Measurements from ENCODE around the gene ANKRD16. TPM values are rescaled to one million over a fixed set of nuclear protein-coding genes. Genes with fewer than 3 reads are reported as not detected.
A peak's percentile ranks its signal among the peaks of the same experiment; 100 is the strongest.

The ANKRD16 gene
- total and polyA plus RNA-seq, 2 of the 13 experiments (the other 11 are each of a cell fraction or from before 2014, with no cell fraction given): 8.0 to 11.4 TPM

DNA sequence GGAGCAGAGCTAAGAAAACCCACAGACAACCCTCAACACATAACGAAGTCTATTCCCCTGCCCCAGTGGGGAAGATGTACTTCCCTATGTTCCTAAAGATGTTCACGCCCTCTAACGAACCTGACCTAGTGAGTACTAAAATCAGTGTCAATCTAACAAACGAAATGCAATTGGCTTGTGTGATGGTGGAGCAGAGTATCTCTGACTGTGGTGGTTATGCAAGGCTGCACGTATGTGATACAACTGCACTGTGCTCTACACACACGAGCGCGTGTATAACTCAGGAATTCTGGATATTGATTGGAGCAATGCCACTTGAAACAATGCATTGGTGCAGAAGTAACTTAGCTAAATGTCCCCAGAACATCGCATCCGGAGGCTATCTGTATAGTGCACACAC is 1.3 kb downstream of the ANKRD16 start:
- DNase-seq (ENCODE audit: low spot score) (peak; percentile 60), FAIRE-seq (peak; percentile 46), ATAC-seq (peak; percentile 47)
- no TSS peak for BruUV-seq (replicated peaks)
- WGBS (ENCODE audit: low lambda C conversion rate): 21% methylated on average over 7 of the region's 10 CpGs
- intact Hi-C loops (cut with micrococcal nuclease; ENCODE audit: unreplicated experiment) (loop anchor here (5.0 kb wide), 2 partner anchors 76 to 206 kb away; partner anchors contain the start of genes GDI2 and TASOR2), in situ Hi-C loops (cut with HindIII; ENCODE audit: extremely low pct_ligation_motif_present, low pct_unique_long_range_greater_than_20kb) (no loop called here)
- Histone ChIP-seq H3K9me3 (ENCODE audit: low read length) (no peaks in the 10 kb centered on the region), H2AFZ (ENCODE audit: low read length) (peak overlapping the region; percentile 1), H3K79me2 (ENCODE audit: insufficient read depth, low read length) (peaks cover 49% of the 10 kb centered on the region), H3K27me3 (ENCODE audit: control insufficient read depth in 1 of 2, insufficient read depth in 2 of 2, low read length in 2 of 2) (no peaks in the 10 kb centered on the region; a peak in 1 of 5 replicates), H3K4me1 (ENCODE audit: insufficient read depth, low read length) (peaks cover 54% of the 10 kb centered on the region), H3K9ac (ENCODE audit: insufficient read depth, low read depth, low read length) (peak overlapping the region; percentile 93), H3K4me3 (replicated peaks in 1 of 3; ENCODE audit: insufficient read depth in 1 of 3, low read depth in 2 of 3, low read length in 3 of 3) (peak overlapping the region; percentile 77 to 86 (median 79)), H3K4me2 (ENCODE audit: low read depth, low read length) (peak overlapping the region; percentile 88), H3K27ac (ENCODE audit: extremely low read length, insufficient read depth, low read length) (peak overlapping the region; percentile 84), H3K36me3 (replicated peaks in 1 of 2; ENCODE audit: control insufficient read depth in 1 of 2, insufficient read depth in 2 of 2, low read length in 2 of 2) (peaks cover 6 to 20% of the 10 kb centered on the region in 2 experiments; a peak in 3 of 5 replicates), H4K20me1 (ENCODE audit: insufficient read depth, low read length) (peaks cover 8% of the 10 kb centered on the region)
- ChIA-PET CTCF (ENCODE audit: low intra/inter-chr PET ratio, low total read pairs) (no interaction called here), POLR2A (interaction anchor here (1.1 to 2.9 kb wide), 6 partner anchors 14 to 197 kb away, joined by 3 to 28 read pairs (median 5); partner anchors contain the start of gene GDI2)
- TF ChIP-seq DPF2 (CRISPR knock-in tag; IDR thresholded peaks at IDR 0.05; ENCODE audit: borderline replicate concordance, low read depth): no peak
- TF ChIP-seq ZNF30 (CRISPR knock-in tag; IDR thresholded peaks at IDR 0.05): no peak
- TF ChIP-seq, protein P1, sequence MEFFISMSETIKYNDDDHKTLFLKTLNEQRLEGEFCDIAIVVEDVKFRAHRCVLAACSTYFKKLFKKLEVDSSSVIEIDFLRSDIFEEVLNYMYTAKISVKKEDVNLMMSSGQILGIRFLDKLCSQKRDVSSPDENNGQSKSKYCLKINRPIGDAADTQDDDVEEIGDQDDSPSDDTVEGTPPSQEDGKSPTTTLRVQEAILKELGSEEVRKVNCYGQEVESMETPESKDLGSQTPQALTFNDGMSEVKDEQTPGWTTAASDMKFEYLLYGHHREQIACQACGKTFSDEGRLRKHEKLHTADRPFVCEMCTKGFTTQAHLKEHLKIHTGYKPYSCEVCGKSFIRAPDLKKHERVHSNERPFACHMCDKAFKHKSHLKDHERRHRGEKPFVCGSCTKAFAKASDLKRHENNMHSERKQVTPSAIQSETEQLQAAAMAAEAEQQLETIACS (CRISPR knock-in tag; IDR thresholded peaks at IDR 0.05): no peak
- no peak for TF ChIP-seq ZNF224 (CRISPR knock-in tag; IDR thresholded peaks at IDR 0.05)
- peak; percentile 24; the same call in 1 of the 2 replicates for TF ChIP-seq CREM (IDR thresholded peaks at IDR 0.05)
- TF ChIP-seq CREM (CRISPR knock-in tag; IDR thresholded peaks at IDR 0.05): no peak
- no peak for TF ChIP-seq ZNF232 (CRISPR knock-in tag; IDR thresholded peaks at IDR 0.05; ENCODE audit: borderline replicate concordance)
- TF ChIP-seq MED1 (CRISPR knock-in tag; IDR thresholded peaks at IDR 0.05): no peak
- no peak for TF ChIP-seq CBX2 (IDR thresholded peaks at IDR 0.05; ENCODE audit: low read depth, low read length)
- TF ChIP-seq CBX2 (CRISPR knock-in tag; IDR thresholded peaks at IDR 0.05; ENCODE audit: low read depth): no peak
- TF ChIP-seq SAP130 (CRISPR knock-in tag; IDR thresholded peaks at IDR 0.05; ENCODE audit: low read depth): peak; percentile 71
- 0 out of 2 replicates have a peak, but pooled peaks have one; percentile 28 for TF ChIP-seq ZC3H13 (CRISPR knock-in tag; IDR thresholded peaks at IDR 0.05)
- no peak for TF ChIP-seq KLF15 (CRISPR knock-in tag; IDR thresholded peaks at IDR 0.05; ENCODE audit: borderline replicate concordance)
- TF ChIP-seq CEBPG (CRISPR knock-in tag; IDR thresholded peaks at IDR 0.05): peak; percentile 75
- no peak for TF ChIP-seq ZNF552 (CRISPR knock-in tag; IDR thresholded peaks at IDR 0.05; ENCODE audit: borderline replicate concordance)
- TF ChIP-seq, protein P2, sequence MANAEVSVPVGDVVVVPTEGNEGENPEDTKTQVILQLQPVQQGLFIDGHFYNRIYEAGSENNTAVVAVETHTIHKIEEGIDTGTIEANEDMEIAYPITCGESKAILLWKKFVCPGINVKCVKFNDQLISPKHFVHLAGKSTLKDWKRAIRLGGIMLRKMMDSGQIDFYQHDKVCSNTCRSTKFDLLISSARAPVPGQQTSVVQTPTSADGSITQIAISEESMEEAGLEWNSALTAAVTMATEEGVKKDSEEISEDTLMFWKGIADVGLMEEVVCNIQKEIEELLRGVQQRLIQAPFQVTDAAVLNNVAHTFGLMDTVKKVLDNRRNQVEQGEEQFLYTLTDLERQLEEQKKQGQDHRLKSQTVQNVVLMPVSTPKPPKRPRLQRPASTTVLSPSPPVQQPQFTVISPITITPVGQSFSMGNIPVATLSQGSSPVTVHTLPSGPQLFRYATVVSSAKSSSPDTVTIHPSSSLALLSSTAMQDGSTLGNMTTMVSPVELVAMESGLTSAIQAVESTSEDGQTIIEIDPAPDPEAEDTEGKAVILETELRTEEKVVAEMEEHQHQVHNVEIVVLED (CRISPR knock-in tag; IDR thresholded peaks at IDR 0.05; ENCODE audit: borderline replicate concordance): 0 out of 2 replicates have a peak, but pooled peaks have one; percentile 29
- TF ChIP-seq NKX3-1 (CRISPR knock-in tag; IDR thresholded peaks at IDR 0.05): no peak
- TF ChIP-seq ZNF343 (CRISPR knock-in tag; IDR thresholded peaks at IDR 0.05): no peak
- no peak for TF ChIP-seq SOX13 (IDR thresholded peaks at IDR 0.05)
- TF ChIP-seq SOX13 (CRISPR knock-in tag; conservative IDR thresholded peaks at IDR 0.05 in 1 of 2, IDR thresholded peaks at IDR 0.05 in 1 of 2): 0 out of 4 replicates have a peak, but pooled peaks of 1 of the 2 experiments have one; percentile 40
- no peak for TF ChIP-seq ZNF329 (CRISPR knock-in tag; IDR thresholded peaks at IDR 0.05; ENCODE audit: low read depth)
- 0 out of 2 replicates have a peak, but pooled peaks have one; percentile 30 for TF ChIP-seq ZNF33B (CRISPR knock-in tag; IDR thresholded peaks at IDR 0.05)
- peak; percentile 29; the same call in 1 of the 2 replicates for TF ChIP-seq HDAC2 (CRISPR knock-in tag; IDR thresholded peaks at IDR 0.05)
